Left renal cortex interstitium (tissue), 4 donors: Measurements from ENCODE around the gene COPE. TPM values are rescaled to one million over a fixed set of nuclear protein-coding genes. Genes with fewer than 3 reads are reported as not detected.

Source experiments
- DNase-seq, 4 donors: peaks; one replicate each; pipeline ENCODE4 v3.0.0-alpha.2; 2013; ENCODE audit warnings: low read depth in 4 of 4, low spot score in 2 of 4, missing footprints in 1 of 4
- polyA plus RNA-seq, 4 donors: library from polyadenylated mRNA; unstranded; fragments of 120-200 nt; gene quantifications; one replicate each; pipeline ENCODE4 v1.2.1, GENCODE V29; 2013; ENCODE audit not compliant: insufficient read length in 4 of 4

The COPE gene
- polyA plus RNA-seq, 4 donors = 97.5 to 153 (median 119) TPM

DNA sequence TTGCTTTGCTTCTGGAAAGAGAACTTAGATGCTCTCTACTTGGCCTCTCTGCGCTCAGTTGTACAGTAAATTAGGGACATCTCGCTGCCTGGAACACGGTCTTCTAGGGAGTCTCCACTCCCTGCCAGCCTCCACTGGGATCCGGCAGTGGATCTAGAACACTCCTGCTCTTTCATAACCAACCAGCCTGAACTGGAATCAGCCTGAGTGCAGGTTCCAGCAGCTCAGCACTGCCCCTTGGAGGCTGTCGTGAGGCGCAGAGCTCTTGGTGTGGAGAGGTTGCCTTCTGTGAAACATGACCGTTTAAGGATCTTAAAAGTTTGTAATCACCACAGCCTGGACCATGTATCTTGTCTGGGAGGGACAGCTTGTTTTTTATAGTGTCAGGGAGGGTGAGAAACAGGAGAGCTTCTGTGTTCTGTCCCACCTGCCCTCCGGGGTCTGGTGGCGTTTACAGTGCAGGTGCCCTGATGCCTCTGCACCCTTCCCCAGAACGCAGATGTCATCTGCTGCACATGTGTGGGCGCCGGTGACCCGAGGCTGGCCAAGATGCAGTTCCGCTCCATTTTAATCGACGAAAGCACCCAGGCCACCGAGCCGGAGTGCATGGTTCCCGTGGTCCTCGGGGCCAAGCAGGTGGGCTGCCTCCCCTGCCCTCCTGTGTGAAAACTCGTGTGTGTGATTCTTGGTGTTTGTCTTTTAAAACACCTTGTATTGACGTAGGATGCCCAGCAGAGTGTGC is 62.6 kb downstream of the COPE start:
- DNase-seq = no peak

- no peak for DNase-seq
Measured at GRCh38 chr19:18855647-18856384, 63.4 kb downstream of the COPE start.

DNA sequence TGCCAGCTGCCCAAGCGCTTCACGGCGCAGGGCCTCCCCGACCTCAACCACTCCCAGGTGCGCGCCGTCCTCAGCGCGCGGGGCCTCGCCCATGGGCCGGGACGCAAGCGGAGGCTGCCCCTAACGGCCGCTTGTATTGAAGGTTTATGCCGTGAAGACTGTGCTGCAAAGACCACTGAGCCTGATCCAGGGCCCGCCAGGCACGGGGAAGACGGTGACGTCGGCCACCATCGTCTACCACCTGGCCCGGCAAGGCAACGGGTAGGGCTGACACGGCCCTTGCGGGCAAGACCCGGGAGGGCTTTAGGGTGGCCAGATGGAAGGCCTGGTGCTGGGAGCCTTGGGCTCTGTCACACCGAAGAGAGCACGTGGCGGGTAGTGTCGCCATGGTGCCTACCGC is 64.2 kb downstream of the COPE start:
- DNase-seq = no peak

DNA sequence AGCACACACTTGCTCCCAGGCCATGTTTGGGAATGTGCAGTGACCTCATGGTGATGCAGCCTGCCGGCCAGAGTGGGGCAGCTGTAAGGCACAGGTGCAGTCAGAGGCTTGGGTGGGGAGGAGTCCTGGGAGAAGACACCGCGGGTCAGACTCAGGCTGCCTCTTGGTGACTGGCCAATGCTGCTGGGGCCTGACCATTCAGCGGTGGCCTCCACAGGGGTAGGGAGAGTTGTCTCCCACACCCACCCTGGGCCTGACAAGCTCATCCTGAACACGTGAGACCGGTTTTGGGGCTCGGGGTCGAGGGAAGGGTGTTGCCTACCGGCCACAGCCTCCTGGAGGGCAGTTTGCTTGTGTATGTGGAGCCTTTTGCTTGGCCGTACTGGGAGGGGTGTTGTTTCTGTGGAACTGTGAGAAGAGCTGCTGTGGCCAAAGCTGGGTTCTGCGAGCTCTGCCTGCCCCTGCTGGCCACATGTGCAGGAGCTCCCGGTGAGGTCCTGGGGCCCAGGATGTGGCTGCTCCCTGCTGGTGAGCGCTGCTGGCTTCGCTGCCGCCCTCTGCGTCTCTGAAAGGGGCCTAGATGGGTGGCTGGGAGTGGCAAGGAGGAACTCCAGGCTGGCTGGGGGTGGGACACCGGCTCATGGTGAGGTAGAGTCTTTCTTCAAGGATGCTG is 65.3 kb downstream of the COPE start:
- DNase-seq = no peak

- DNase-seq = no peak
Measured at GRCh38 chr19:18852648-18853047, 66.5 kb downstream of the COPE start.

DNA sequence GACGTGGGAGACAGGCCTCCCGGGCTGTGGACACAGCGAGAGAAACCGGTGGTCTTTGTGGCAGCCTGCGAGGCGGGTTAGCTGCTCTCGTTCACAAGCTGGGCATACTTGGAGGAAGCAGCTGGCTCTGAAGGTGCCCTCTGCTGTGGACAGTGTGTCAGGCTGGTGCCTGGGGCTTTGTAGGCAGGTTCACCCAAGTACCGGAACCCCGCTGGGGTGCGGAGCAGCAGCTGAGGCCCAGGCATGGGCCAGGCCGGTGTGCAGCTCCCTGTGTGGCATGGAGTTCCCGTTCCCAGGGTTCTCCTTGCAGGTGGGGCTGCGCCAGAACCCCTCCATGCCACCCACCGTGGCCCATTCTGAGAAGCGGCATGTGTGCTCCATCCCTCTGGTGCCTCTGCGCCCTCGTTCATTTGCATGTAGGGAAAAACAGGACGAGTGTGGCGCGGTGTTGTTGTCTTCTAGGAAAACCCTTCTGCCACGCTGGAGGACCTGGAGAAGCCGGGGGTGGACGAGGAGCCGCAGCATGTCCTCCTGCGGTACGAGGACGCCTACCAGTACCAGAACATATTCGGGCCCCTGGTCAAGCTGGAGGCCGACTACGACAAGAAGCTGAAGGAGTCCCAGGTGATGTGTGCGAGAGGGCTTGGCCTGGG is 67.4 kb downstream of the COPE start:
- DNase-seq = no peak

DNA sequence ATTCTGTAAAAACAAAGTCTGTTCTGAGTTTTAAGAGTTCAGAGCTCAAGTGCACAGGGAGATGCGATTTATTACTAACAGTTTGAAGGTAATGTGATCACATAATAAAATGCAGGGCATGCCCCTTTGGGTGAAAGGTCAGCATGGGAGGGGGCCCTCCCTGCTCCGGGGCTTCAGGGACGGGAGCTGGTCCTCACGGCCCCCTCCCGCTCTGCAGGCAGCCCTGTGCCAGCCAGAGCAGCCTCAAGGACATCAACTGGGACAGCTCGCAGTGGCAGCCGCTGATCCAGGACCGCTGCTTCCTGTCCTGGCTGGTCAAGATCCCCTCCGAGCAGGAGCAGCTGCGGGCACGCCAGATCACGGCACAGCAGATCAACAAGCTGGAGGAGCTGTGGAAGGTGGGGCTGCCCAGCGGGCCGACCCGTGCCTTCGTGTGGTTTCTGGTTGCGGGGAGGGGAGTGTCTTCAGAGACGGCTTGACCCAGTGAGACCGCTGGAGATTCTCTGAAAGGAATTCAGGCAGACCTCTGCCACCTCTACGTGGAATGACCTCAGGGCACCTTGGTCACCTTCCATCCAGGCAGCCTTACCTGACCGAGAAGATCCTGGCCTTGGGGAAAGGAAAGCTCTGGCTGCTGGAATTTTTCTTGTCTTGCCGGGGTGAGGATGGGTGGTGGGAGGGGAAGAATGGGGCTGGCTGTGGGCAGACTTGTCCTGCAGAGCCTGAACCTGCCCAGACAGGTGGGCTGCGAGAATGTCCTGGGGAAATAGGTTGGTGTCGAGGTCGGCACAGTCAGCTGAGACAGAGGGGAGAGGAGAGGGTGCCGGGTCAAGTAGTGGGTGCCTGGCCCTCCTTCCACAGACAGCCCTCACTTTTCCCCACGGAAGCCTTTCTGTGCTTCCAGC is 68.5 kb downstream of the COPE start:
- no peak for DNase-seq

DNA sequence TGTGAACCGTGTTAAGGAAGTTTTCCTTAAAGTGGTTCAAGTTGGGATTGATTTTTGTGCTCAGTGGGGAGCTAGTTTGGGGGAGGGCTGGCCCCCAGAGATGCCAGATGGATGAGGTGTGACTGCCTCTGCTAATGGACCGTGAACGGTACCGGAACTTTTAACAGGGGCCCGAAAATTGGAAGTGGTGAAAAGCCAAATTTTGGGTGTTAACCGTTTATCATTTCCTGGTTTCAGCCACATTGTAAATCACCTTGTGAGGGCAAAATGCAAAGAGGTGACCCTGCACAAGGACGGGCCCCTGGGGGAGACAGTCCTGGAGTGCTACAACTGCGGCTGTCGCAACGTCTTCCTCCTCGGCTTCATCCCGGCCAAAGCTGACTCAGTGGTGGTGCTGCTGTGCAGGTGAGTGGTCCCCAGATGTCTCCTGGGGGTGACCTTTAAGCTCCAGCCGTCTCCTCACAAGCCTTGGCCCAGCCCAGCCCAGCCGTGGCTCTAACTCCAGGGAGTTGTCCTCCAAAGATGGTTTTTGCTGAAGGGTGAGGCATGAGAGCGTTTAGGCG is 69.3 kb downstream of the COPE start:
- no peak for DNase-seq

Other genes starting within 250 kb of the COPE start
- 10 to 100 TPM; 12.2 to 32.4 (median 21.6) TPM for gene CRTC1, start 235.7 kb downstream of the COPE start, polyA plus RNA-seq
- under 1 TPM in 3 of 4 donors, not detected in 1; 0.11 to 0.39 (median 0.35) TPM for gene COMP, start 128.1 kb downstream of the COPE start, polyA plus RNA-seq
- 10 to 100 TPM; 44.6 to 70.4 (median 62.0) TPM for gene UPF1, start 87.4 kb downstream of the COPE start, polyA plus RNA-seq
- 1 to 10 TPM; 4.8 to 8.1 (median 6.7) TPM for gene CERS1, start 23.2 kb downstream of the COPE start, polyA plus RNA-seq
- gene DDX49, start 328 bp upstream of the COPE start, polyA plus RNA-seq = 10 to 100 TPM; 43.2 to 60.9 (median 51.9) TPM
- gene HOMER3, start 21.8 kb upstream of the COPE start, polyA plus RNA-seq = 10 to 100 TPM; 49.3 to 82.4 (median 70.7) TPM
- gene SUGP2, start 114.1 kb upstream of the COPE start, polyA plus RNA-seq = 100 to 1,000 TPM in 2 of 4 donors, 10 to 100 TPM in 2; 69.9 to 147 (median 98.6) TPM
- 10 to 100 TPM; 31.8 to 37.1 (median 34.7) TPM for gene ARMC6, start 114.2 kb upstream of the COPE start, polyA plus RNA-seq
- gene SLC25A42, start 144.6 kb upstream of the COPE start, polyA plus RNA-seq = 10 to 100 TPM; 16.6 to 27.8 (median 18.8) TPM
- 10 to 100 TPM; 25.5 to 46.2 (median 36.3) TPM for gene TMEM161A, start 219.1 kb upstream of the COPE start, polyA plus RNA-seq